GM23248 (cell line): ENCODE results near the gene PTTG2. TPM values are rescaled to one million over a fixed set of nuclear protein-coding genes. Genes with fewer than 3 reads are reported as not detected.

Experiments
- DNase-seq: peaks from one replicate; pipeline ENCODE4 v3.0.0-alpha.2; 2015
- H2AFZ ChIP-seq: fragments of 200-600 bp; sonication (generic); 2 replicates; pipeline ENCODE4 v1.6.1; 2016; ENCODE audit warnings: antibody characterized with exemption
- H3F3A ChIP-seq: fragments of 200-600 bp; sonication (generic); 2 replicates; pipeline ENCODE4 v1.6.1; 2016; ENCODE audit warnings: mild to moderate bottlenecking, antibody characterized with exemption, mixed run types; ENCODE audit not compliant: insufficient read depth
- H3K27ac ChIP-seq: fragments of 200-600 bp; sonication (generic); 2 replicates; pipeline ENCODE4 v1.5.1; 2016; ENCODE audit warnings: mild to moderate bottlenecking
- H3K27me3 ChIP-seq: fragments of 200-600 bp; sonication (generic); replicated peaks from 2 replicates; pipeline ENCODE4 v1.6.1; 2016; ENCODE audit warnings: mild to moderate bottlenecking; ENCODE audit not compliant: insufficient read depth
- H3K36me3 ChIP-seq: fragments of 200-600 bp; sonication (generic); 2 replicates; pipeline ENCODE4 v1.6.1; 2016; ENCODE audit warnings: low read depth, mild to moderate bottlenecking
- H3K4me1 ChIP-seq: fragments of 200-600 bp; sonication (generic); 2 replicates; pipeline ENCODE4 v1.6.1; 2016; ENCODE audit warnings: mild to moderate bottlenecking; ENCODE audit not compliant: insufficient read depth
- H3K4me2 ChIP-seq: fragments of 200-600 bp; sonication (generic); one replicate; pipeline ENCODE4 v1.6.1; 2016; ENCODE audit warnings: mild to moderate bottlenecking; ENCODE audit not compliant: unreplicated experiment
- H3K4me3 ChIP-seq: fragments of 200-600 bp; sonication (generic); 2 replicates; pipeline ENCODE4 v1.5.1; 2016; ENCODE audit warnings: mild to moderate bottlenecking
- H3K79me2 ChIP-seq: fragments of 200-600 bp; sonication (generic); 2 replicates; pipeline ENCODE4 v1.6.1; 2016; ENCODE audit warnings: mild to moderate bottlenecking; ENCODE audit not compliant: insufficient read depth
- H3K9ac ChIP-seq: fragments of 200-600 bp; sonication (generic); 2 replicates; pipeline ENCODE4 v1.6.1; 2016; ENCODE audit warnings: mild to moderate bottlenecking
- H3K9me2 ChIP-seq: fragments of 200-600 bp; sonication (generic); 2 replicates; pipeline ENCODE4 v1.6.1; 2016; ENCODE audit warnings: mixed run types, mild to moderate bottlenecking, moderate library complexity; ENCODE audit not compliant: insufficient read depth
- H3K9me3 ChIP-seq: fragments of 200-600 bp; sonication (generic); one replicate; pipeline ENCODE4 v1.6.1; 2017; ENCODE audit warnings: low read depth
- H4K20me1 ChIP-seq: fragments of 200-600 bp; sonication (generic); 2 replicates; pipeline ENCODE4 v1.6.0; 2016; ENCODE audit not compliant: insufficient read depth
- EZH2 ChIP-seq: fragments of 200-600 bp; sonication (generic); IDR thresholded peaks from 2 replicates; pipeline ENCODE4 v1.6.1; 2018; ENCODE audit warnings: antibody characterized with exemption, mild to moderate bottlenecking; ENCODE audit not compliant: insufficient read depth, poor library complexity, severe bottlenecking
- EZH2phosphoT487 ChIP-seq: fragments of 200-600 bp; sonication (generic); IDR thresholded peaks from 2 replicates; pipeline ENCODE4 v1.6.1; 2018; ENCODE audit warnings: antibody characterized with exemption, moderate library complexity, mild to moderate bottlenecking, low read depth; ENCODE audit not compliant: insufficient read depth
- WGBS, 2 experiments: methylation state at CpG; one replicate each; pipeline ENCODE4 v1.1.6; 2015 to 2017; ENCODE audit warnings: low lambda C conversion rate in 2 of 2, low coverage in 1 of 2; ENCODE audit errors: missing lambda C conversion rate in 2 of 2; 5-methylcytosine and 5-hydroxymethylcytosine counted together
- in situ Hi-C: fragments of 300-500 bp; cut with MboI; formaldehyde crosslinking; loops from 2 replicates; pipeline ENCODE4 v1.15.0; 2020
- polyA plus RNA-seq: library from polyadenylated mRNA; unstranded; fragments of >200 nt; fragmentation: Nextera tagmentation; extraction: Ambion mirVana; gene quantifications from 2 replicates; pipeline ENCODE4 v1.2.1, GENCODE V29; 2016
- total RNA-seq: library from RNA; depleted of rRNA; stranded (reverse); fragments of >200 nt; shearing (Covaris generic); gene quantifications from 2 replicates; pipeline ENCODE4 v1.2.3, GENCODE V29; 2014

The PTTG2 gene
- total and polyA plus RNA-seq, 2 experiments from 2014 or later = not detected

DNA sequence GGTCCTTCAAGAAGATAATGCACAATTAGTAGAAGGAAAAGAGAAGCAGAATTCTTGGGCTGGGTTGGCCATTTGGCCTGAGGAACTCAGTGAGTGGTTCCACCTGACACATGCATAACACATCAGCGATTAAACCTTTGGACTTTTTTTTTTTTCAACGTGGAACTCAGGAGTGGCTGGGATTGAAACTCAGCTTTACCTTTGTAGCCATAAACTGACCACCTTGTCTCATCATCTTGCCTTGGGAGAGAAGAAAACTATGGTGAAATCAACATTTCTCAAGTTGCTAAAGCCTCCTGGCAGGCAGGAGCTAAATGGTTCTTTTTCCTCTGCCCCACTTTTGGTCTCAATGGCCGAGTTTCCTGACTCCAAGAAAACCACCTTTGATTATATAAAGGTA lies 16.3 kb downstream of the PTTG2 start:
- H4K20me1 ChIP-seq = no peaks in the 10 kb centered on the region
- peak; percentile 34 for DNase-seq
- H2AFZ ChIP-seq = peak overlapping the region; percentile 83
- no peaks in the 10 kb centered on the region for H3K9me3 ChIP-seq
- peak overlapping the region; percentile 35 for H3K4me2 ChIP-seq
- H3K9me2 ChIP-seq = no peaks in the 10 kb centered on the region
- in situ Hi-C loops = no loop called here
- 50 to 55% methylated on average over 3 of the region's 3 CpGs for WGBS, 2 experiments
- peaks cover 31% of the 10 kb centered on the region for H3K79me2 ChIP-seq
- H3F3A ChIP-seq = peaks cover 15% of the 10 kb centered on the region
- peak overlapping the region; percentile 54 for H3K4me3 ChIP-seq
- H3K27me3 ChIP-seq = no peaks in the 10 kb centered on the region
- no peak overlapping the region for H3K27ac ChIP-seq
- H3K9ac ChIP-seq = peak overlapping the region; percentile 54
- peaks cover 9% of the 10 kb centered on the region for H3K4me1 ChIP-seq
- no peak for TF ChIP-seq EZH2phosphoT487
- no peak for TF ChIP-seq EZH2
- no peaks in the 10 kb centered on the region for H3K36me3 ChIP-seq

DNA sequence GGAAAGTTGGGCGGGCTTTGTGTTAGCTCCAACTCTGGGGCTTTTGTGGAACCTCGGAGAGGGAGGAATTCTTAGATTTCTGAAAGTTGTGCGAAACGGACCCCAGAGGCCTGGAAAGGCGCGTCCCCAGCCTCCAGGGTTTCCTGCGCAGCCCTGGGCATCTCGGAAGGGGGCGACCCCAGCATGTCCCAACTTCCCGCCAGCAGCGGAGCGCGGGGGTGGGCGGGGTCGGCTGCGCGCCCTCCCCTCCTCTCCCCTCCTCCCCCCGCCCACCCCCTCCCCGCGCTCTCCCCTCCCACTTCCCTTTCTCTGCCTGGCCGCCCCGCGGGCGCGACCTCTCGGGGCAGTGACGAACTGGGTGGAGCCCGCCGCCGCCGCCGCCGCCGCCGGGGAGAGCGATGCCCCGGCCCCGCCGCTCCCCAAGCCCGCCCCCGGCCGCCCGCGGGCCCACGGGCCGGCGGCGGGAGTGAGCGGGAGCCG lies 16.8 kb downstream of the PTTG2 start:
- peak; percentile 78 for DNase-seq
- peaks cover 15% of the 10 kb centered on the region for H3F3A ChIP-seq
- no peaks in the 10 kb centered on the region for H3K36me3 ChIP-seq
- in situ Hi-C loops = no loop called here
- WGBS, 2 experiments = 5 to 14% methylated on average over 5 to 21 of the region's 50 CpGs
- H3K4me1 ChIP-seq = peaks cover 10% of the 10 kb centered on the region
- H3K27me3 ChIP-seq = no peaks in the 10 kb centered on the region
- H3K79me2 ChIP-seq = peaks cover 32% of the 10 kb centered on the region
- TF ChIP-seq EZH2 (no peak), EZH2phosphoT487 (no peak)
- no peaks in the 10 kb centered on the region for H3K9me3 ChIP-seq
- H3K4me2 ChIP-seq = peak overlapping the region; percentile 83
- no peaks in the 10 kb centered on the region for H3K9me2 ChIP-seq
- H4K20me1 ChIP-seq = no peaks in the 10 kb centered on the region
- peak overlapping the region; percentile 73 for H3K4me3 ChIP-seq
- H3K27ac ChIP-seq = no peak overlapping the region
- H3K9ac ChIP-seq = peak overlapping the region; percentile 78
- H2AFZ ChIP-seq = peak overlapping the region; percentile 87

DNA sequence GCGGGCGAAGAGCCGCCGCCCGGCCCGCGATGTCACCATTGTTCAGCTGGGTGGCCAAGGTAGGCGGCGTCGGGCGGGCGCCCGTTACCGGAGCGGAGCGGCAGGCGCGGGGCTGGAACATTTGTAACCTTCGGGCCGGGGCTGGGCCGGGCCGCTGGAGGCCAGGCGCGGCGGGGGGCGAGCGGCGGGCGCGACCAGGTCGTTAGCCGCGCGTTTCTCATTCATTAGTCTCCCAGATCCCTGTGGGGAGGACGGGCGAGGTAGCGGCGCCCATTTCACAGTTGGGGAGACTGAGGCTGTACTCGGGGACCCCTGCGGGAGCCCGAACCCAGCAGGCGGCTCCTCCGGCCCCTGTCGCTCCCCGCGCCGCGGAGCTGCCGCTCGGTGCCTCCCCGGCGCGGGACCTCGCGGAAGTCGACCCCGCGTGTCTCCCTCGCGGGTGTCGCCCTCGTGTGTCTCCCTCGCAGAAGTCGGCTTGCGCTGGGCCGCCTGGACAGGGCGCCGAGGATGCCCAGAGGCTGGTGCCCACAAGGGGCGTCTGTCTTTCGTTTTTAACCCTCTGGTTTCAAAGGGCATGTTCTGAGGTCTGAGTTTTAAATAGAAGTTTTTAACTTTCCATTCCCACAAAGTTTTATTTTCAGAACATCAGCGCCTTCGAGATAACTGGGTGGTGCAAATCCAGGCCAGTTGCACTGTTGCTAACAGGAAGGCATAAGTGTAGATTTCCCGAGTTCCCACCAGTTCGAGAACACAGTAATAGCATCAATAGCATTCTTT lies 17.5 kb downstream of the PTTG2 start:
- peak overlapping the region; percentile 78 for H3K9ac ChIP-seq
- WGBS, 2 experiments = 0 to 2% methylated on average over 29 to 54 of the region's 74 CpGs
- in situ Hi-C loops = no loop called here
- peaks cover 15% of the 10 kb centered on the region for H3F3A ChIP-seq
- H4K20me1 ChIP-seq = no peaks in the 10 kb centered on the region
- H3K4me1 ChIP-seq = peaks cover 14% of the 10 kb centered on the region
- H3K4me3 ChIP-seq = peak overlapping the region; percentile 73
- H3K9me2 ChIP-seq = no peaks in the 10 kb centered on the region
- peaks cover 32% of the 10 kb centered on the region for H3K79me2 ChIP-seq
- H3K9me3 ChIP-seq = no peaks in the 10 kb centered on the region
- no peak overlapping the region for H3K27ac ChIP-seq
- no peaks in the 10 kb centered on the region for H3K27me3 ChIP-seq
- DNase-seq = peak; percentile 84
- H3K36me3 ChIP-seq = no peaks in the 10 kb centered on the region
- no peak for TF ChIP-seq EZH2
- H3K4me2 ChIP-seq = peak overlapping the region; percentile 83
- H2AFZ ChIP-seq = peak overlapping the region; percentile 87

DNA sequence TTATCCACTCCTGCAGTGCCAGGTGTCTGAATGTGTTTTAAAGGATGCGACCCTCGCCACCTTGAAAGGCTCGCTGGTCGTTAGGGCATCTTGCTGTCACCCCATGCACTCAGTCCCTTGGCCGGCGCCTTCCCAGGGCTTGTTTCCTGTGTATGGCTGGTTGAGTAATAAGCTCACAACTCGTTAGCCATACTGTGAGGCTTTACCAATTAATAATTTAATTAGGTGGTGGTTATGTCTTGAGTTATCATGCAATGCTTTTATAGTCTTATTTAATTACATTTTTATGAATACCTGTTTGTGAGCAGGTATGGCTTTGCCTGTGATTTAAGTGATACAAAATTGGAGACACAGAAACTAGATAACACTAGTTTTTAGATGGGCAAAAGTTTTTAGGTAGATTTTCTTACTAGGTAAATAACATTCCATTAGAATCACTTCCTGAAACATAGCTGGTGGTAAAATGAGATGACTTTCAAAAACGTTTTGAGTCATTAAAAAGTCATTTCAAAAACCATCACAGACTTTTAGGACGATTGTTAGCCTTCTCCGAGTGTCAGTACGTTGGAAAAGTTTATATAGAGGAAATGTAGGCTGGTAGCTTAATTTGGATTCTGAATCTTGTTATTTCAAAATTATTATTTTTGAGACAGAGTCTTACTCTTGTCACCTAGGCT lies 18.2 kb downstream of the PTTG2 start:
- TF ChIP-seq EZH2phosphoT487 (no peak), EZH2 (no peak)
- peak overlapping the region; percentile 73 for H3K4me3 ChIP-seq
- H3K9me2 ChIP-seq = no peaks in the 10 kb centered on the region
- H3K36me3 ChIP-seq = no peaks in the 10 kb centered on the region
- H3K27me3 ChIP-seq = no peaks in the 10 kb centered on the region
- no peak overlapping the region for H3K27ac ChIP-seq
- in situ Hi-C loops = no loop called here
- no peaks in the 10 kb centered on the region for H4K20me1 ChIP-seq
- H3K79me2 ChIP-seq = peaks cover 33% of the 10 kb centered on the region
- peaks cover 15% of the 10 kb centered on the region for H3F3A ChIP-seq
- H3K9ac ChIP-seq = peak overlapping the region; percentile 78
- H3K9me3 ChIP-seq = no peaks in the 10 kb centered on the region
- peak overlapping the region; percentile 83 for H3K4me2 ChIP-seq
- no peak for DNase-seq
- WGBS, 2 experiments = 45 to 49% methylated on average over 11 of the region's 11 CpGs
- H3K4me1 ChIP-seq = peaks cover 14% of the 10 kb centered on the region
- peak overlapping the region; percentile 87 for H2AFZ ChIP-seq
